ENCODE measurements around the gene LST1.

Gene LST1

DNA sequence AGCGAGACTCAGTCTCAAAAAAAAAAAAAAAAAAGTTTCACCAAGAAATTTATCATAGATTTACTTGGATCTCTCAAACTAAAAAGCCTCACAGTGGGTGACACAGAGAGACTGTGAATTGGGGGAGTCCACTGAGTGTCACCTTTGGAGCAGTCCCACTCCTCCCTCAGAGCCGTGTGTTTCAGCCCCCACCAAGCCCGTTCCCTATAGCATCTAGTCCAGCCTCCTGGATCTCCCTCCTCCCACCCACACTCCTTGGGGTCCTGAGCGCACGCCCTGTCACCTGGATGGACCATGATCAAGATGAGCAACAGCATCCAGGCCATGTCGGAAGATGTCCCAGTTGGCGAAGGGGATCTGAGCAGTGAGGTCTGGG lies 6.3 kb downstream of the LST1 start:
- no peak overlapping the region for H3K27ac ChIP-seq (ENCODE audit: low read depth, low read length)
- no peak overlapping the region for H3K9ac ChIP-seq (ENCODE audit: low read length)
- H3K4me3 ChIP-seq (ENCODE audit: low read length), result no peak overlapping the region
- peaks cover 5% of the 10 kb centered on the region for H3K27me3 ChIP-seq (ENCODE audit: control insufficient read depth, insufficient read depth, low read length)
- H3K4me1 ChIP-seq (ENCODE audit: control insufficient read depth, insufficient read depth, low read length), result no peaks in the 10 kb centered on the region
- H3K36me3 ChIP-seq (ENCODE audit: control insufficient read depth, insufficient read depth, low read length), result no peaks in the 10 kb centered on the region

GRCh38 chr6:31597006-31597405 lies 10.9 kb downstream of the LST1 start:
- Histone ChIP-seq H3K4me1 (ENCODE audit: control insufficient read depth, insufficient read depth, low read length) (no peaks in the 10 kb centered on the region), H3K27me3 (ENCODE audit: control insufficient read depth, insufficient read depth, low read length) (no peaks in the 10 kb centered on the region), H3K36me3 (ENCODE audit: control insufficient read depth, insufficient read depth, low read length) (no peaks in the 10 kb centered on the region), H3K4me3 (ENCODE audit: low read length) (no peak overlapping the region), H3K9ac (ENCODE audit: low read length) (no peak overlapping the region), H3K27ac (ENCODE audit: low read depth, low read length) (no peak overlapping the region)

- no peaks in the 10 kb centered on the region for H3K4me1 ChIP-seq (ENCODE audit: control insufficient read depth, insufficient read depth, low read length)
- no peak overlapping the region for H3K9ac ChIP-seq (ENCODE audit: low read length)
- H3K27ac ChIP-seq (ENCODE audit: low read depth, low read length), result no peak overlapping the region
- no peaks in the 10 kb centered on the region for H3K27me3 ChIP-seq (ENCODE audit: control insufficient read depth, insufficient read depth, low read length)
- no peak overlapping the region for H3K4me3 ChIP-seq (ENCODE audit: low read length)
- H3K36me3 ChIP-seq (ENCODE audit: control insufficient read depth, insufficient read depth, low read length), result no peaks in the 10 kb centered on the region
Measured at GRCh38 chr6:31607317-31607716, 21.2 kb downstream of the LST1 start.

GRCh38 chr6:31609519-31610406 lies 23.7 kb downstream of the LST1 start:
- Histone ChIP-seq H3K27ac (ENCODE audit: low read depth, low read length) (no peak overlapping the region), H3K4me1 (ENCODE audit: control insufficient read depth, insufficient read depth, low read length) (no peaks in the 10 kb centered on the region), H3K36me3 (ENCODE audit: control insufficient read depth, insufficient read depth, low read length) (no peaks in the 10 kb centered on the region), H3K9ac (ENCODE audit: low read length) (no peak overlapping the region), H3K27me3 (ENCODE audit: control insufficient read depth, insufficient read depth, low read length) (no peaks in the 10 kb centered on the region), H3K4me3 (ENCODE audit: low read length) (no peak overlapping the region)

DNA sequence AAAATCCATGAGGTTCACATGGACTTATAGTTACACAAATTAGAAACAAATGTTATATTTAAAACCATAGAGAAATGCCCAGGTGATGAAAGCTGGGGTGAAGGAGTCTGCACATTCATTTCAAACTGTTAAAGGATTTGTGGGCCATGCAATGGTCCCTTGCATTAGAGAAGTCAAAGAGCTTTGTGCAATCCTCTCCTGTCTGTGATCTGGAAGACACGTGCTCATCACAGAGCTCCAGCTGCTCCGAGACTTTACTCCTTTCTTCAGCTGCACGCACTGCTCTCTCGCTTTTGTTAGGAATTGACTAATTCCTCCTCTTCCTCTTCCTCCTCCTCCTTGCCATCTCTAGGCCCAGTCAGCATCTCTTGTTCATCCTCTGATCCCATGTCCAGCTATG lies 24.9 kb downstream of the LST1 start:
- no peak overlapping the region for H3K9ac ChIP-seq (ENCODE audit: low read length)
- no peaks in the 10 kb centered on the region for H3K27me3 ChIP-seq (ENCODE audit: control insufficient read depth, insufficient read depth, low read length)
- no peak overlapping the region for H3K4me3 ChIP-seq (ENCODE audit: low read length)
- H3K27ac ChIP-seq (ENCODE audit: low read depth, low read length), result no peak overlapping the region
- H3K36me3 ChIP-seq (ENCODE audit: control insufficient read depth, insufficient read depth, low read length), result no peaks in the 10 kb centered on the region
- H3K4me1 ChIP-seq (ENCODE audit: control insufficient read depth, insufficient read depth, low read length), result no peaks in the 10 kb centered on the region

GRCh38 chr6:31614075-31614619 lies 28.1 kb downstream of the LST1 start:
- Histone ChIP-seq H3K27ac (ENCODE audit: low read depth, low read length) (no peak overlapping the region), H3K4me3 (ENCODE audit: low read length) (no peak overlapping the region), H3K9ac (ENCODE audit: low read length) (no peak overlapping the region), H3K4me1 (ENCODE audit: control insufficient read depth, insufficient read depth, low read length) (no peaks in the 10 kb centered on the region), H3K27me3 (ENCODE audit: control insufficient read depth, insufficient read depth, low read length) (no peaks in the 10 kb centered on the region), H3K36me3 (ENCODE audit: control insufficient read depth, insufficient read depth, low read length) (no peaks in the 10 kb centered on the region)

DNA sequence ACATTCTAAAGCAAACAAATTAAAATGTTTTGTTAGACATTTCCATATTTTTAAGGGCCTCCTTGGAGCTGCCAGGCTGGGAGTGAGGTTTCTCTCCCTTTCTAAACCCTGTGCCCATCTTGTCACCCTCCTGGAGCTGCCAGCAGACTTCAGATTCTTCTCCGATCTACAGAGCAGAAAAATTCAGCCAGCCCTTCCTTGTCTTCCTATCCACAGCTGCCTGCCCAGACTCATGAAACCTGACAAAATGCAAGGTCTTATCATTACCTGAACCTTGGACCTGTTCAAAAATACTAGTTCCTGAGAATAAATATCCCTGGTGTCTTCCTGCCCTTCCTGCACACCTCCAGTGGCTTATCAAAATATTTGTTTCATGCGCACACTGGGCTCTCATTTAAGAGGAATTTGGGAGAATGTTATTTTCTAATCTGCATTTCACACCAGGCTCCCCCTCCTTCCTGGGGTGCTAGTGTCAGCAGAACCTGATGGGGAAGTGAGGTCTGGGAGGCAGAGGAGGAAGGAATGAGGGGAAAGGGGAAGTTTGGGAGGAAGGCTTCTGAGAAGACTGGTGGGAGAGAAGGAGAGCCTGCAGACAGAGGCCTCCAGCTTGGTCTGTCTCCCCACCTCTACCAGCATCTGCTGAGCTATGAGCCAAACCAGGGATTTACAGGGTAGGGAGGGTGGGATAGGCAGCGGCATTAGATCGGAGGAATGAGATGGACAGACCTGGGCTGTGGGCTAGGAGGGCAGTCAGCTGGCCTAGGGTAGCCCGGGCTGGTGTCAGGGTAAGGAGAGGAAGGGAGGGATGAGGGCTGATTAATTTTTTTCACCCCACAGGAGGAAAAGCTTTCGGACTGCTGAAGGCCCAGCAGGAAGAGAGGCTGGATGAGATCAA lies 28.9 kb downstream of the LST1 start, which contains the start of gene AIF1:
Gene AIF1, plus strand, starts transcription at position 551 of the 895 bp plus-strand sequence. Its CDS starts 96 bp downstream, at position 647.
- Histone ChIP-seq H3K9ac (ENCODE audit: low read length) (no peak within 1 kb of the TSS), H3K36me3 (ENCODE audit: control insufficient read depth, insufficient read depth, low read length) (no peaks in the 10 kb centered on the region), H3K27me3 (ENCODE audit: control insufficient read depth, insufficient read depth, low read length) (no peaks in the 10 kb centered on the region), H3K4me3 (ENCODE audit: low read length) (peak within 1 kb of the TSS; percentile 27), H3K4me1 (ENCODE audit: control insufficient read depth, insufficient read depth, low read length) (no peaks in the 10 kb centered on the region), H3K27ac (ENCODE audit: low read depth, low read length) (no peak within 1 kb of the TSS)

DNA sequence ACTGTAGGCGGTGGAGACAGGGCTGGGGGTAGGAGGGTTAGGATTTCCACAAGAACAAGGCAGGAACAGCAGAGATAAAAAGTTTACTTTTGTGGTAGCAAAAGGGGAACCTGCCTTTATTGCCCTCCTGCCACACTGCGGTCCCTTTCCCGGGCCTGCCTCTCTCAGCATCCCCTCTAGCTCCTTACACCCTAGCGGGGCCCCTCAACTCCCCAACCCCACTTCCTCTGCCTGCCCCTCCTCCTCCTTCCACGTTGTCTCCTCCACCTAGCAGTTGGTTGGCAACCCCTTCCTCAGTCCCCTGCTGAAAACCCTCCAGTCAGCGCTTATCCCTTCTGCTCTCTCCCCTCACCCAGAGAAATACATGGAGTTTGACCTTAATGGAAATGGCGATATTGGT lies 29.7 kb downstream of the LST1 start:
- Histone ChIP-seq H3K4me3 (ENCODE audit: low read length) (peak overlapping the region; percentile 27), H3K27ac (ENCODE audit: low read depth, low read length) (no peak overlapping the region), H3K36me3 (ENCODE audit: control insufficient read depth, insufficient read depth, low read length) (no peaks in the 10 kb centered on the region), H3K4me1 (ENCODE audit: control insufficient read depth, insufficient read depth, low read length) (no peaks in the 10 kb centered on the region), H3K9ac (ENCODE audit: low read length) (no peak overlapping the region), H3K27me3 (ENCODE audit: control insufficient read depth, insufficient read depth, low read length) (no peaks in the 10 kb centered on the region)

GRCh38 chr6:31617010-31617409 lies 30.9 kb downstream of the LST1 start:
- H3K9ac ChIP-seq (ENCODE audit: low read length), result no peak overlapping the region
- H3K4me3 ChIP-seq (ENCODE audit: low read length), result no peak overlapping the region
- H3K27ac ChIP-seq (ENCODE audit: low read depth, low read length), result no peak overlapping the region
- H3K27me3 ChIP-seq (ENCODE audit: control insufficient read depth, insufficient read depth, low read length), result peaks cover 2% of the 10 kb centered on the region
- peaks cover 5% of the 10 kb centered on the region for H3K4me1 ChIP-seq (ENCODE audit: control insufficient read depth, insufficient read depth, low read length)
- H3K36me3 ChIP-seq (ENCODE audit: control insufficient read depth, insufficient read depth, low read length), result no peaks in the 10 kb centered on the region

GRCh38 chr6:31619805-31620585 lies 33.9 kb downstream of the LST1 start:
- no peak overlapping the region for H3K9ac ChIP-seq (ENCODE audit: low read length)
- peaks cover 8% of the 10 kb centered on the region for H3K4me1 ChIP-seq (ENCODE audit: control insufficient read depth, insufficient read depth, low read length)
- H3K36me3 ChIP-seq (ENCODE audit: control insufficient read depth, insufficient read depth, low read length), result peaks cover 11% of the 10 kb centered on the region
- H3K27ac ChIP-seq (ENCODE audit: low read depth, low read length), result peak overlapping the region; percentile 94
- H3K27me3 ChIP-seq (ENCODE audit: control insufficient read depth, insufficient read depth, low read length), result peaks cover 2% of the 10 kb centered on the region
- H3K4me3 ChIP-seq (ENCODE audit: low read length), result peak overlapping the region; percentile 55

GRCh38 chr6:31620586-31621319 lies 34.7 kb downstream of the LST1 start, which contains the start of gene PRRC2A:
Gene PRRC2A (plus strand): TSS chr6:31620715. CDS start chr6:31622790, 2,075 bp downstream.
- Histone ChIP-seq H3K27ac (ENCODE audit: low read depth, low read length) (peak within 1 kb of the TSS; percentile 94), H3K27me3 (ENCODE audit: control insufficient read depth, insufficient read depth, low read length) (peaks cover 2% of the 10 kb centered on the region), H3K4me1 (ENCODE audit: control insufficient read depth, insufficient read depth, low read length) (peaks cover 8% of the 10 kb centered on the region), H3K36me3 (ENCODE audit: control insufficient read depth, insufficient read depth, low read length) (peaks cover 18% of the 10 kb centered on the region), H3K9ac (ENCODE audit: low read length) (peak within 1 kb of the TSS; percentile 92), H3K4me3 (ENCODE audit: low read length) (peak within 1 kb of the TSS; percentile 95)

Measured in rectal smooth muscle tissue (tissue), 1 donor.